Measurements from ENCODE around the gene LRRIQ1. TPM values are rescaled to one million over a fixed set of nuclear protein-coding genes. Genes with fewer than 3 reads are reported as not detected.

Gene LRRIQ1
- total and polyA plus RNA-seq, 2 of the 8 experiments (the other 6 are each of a cell fraction or from before 2014, with no cell fraction given), result 0.24 to 0.76 TPM

- CTCF ChIA-PET (ENCODE audit: partially characterized antibody), result interaction anchor here (0.7 to 0.9 kb wide), 2 partner anchors 9 to 88 kb away, joined by 3 read pairs; no protein-coding TSS in a partner anchor
- H4K5ac ChIP-seq (ENCODE audit: insufficient read length, low read depth, low read length), result no peak overlapping the region
- POLR2A ChIA-PET (ENCODE audit: partially characterized antibody), result interaction anchor here (1.7 kb wide), 1 partner anchor 9 kb away, joined by 3 read pairs; no protein-coding TSS in a partner anchor
- peaks cover 44 to 68% (median 59%) of the 10 kb centered on the region in 4 experiments for H3K27me3 ChIP-seq (replicated peaks in 1 of 4; ENCODE audit: control insufficient read depth in 3 of 4, extremely low read depth in 1 of 4, insufficient read depth in 3 of 4, low read length in 3 of 4)
- peaks cover 2 to 12% (median 7%) of the 10 kb centered on the region in 4 experiments for H3K4me1 ChIP-seq (replicated peaks in 1 of 4; ENCODE audit: control insufficient read depth in 3 of 4, insufficient read depth in 4 of 4, low read length in 3 of 4)
- no peaks in the 10 kb centered on the region for H3K79me2 ChIP-seq (ENCODE audit: control insufficient read depth in 1 of 2, insufficient read depth in 2 of 2, low read length in 2 of 2)
- H3K9me3 ChIP-seq (ENCODE audit: insufficient read depth in 2 of 2, low read depth in 1 of 2, low read length in 1 of 2), result no peaks in the 10 kb centered on the region
- peaks cover 1 to 8% of the 10 kb centered on the region in 2 experiments for H4K20me1 ChIP-seq (replicated peaks in 1 of 2; ENCODE audit: control insufficient read depth in 1 of 2, insufficient read depth in 2 of 2, low read length in 2 of 2)
- peak overlapping the region in 2 of 4 experiments; percentile 46 to 62; a peak in 2 of 8 replicates for H3K4me3 ChIP-seq (ENCODE audit: extremely low read depth in 1 of 4, insufficient read depth in 2 of 4, low read depth in 3 of 4, low read length in 4 of 4)
- 10% methylated on average over 8 of the region's 8 CpGs; no CpG with 5 or more reads in 1 of the 2 experiments for WGBS, 2 experiments (ENCODE audit: extremely low coverage in 1 of 2, insufficient coverage in 1 of 2, insufficient read length in 1 of 2, insufficient replicate concordance in 2 of 2, low coverage in 1 of 2, low lambda C conversion rate in 2 of 2, missing lambda C conversion rate in 1 of 2)
- no peak overlapping the region for H4K91ac ChIP-seq (replicated peaks; ENCODE audit: insufficient read length, low read length)
- H3K14ac ChIP-seq (ENCODE audit: insufficient read length), result no peak overlapping the region
- H3K18ac ChIP-seq (ENCODE audit: extremely low read depth, low read length), result no peak overlapping the region
- H2BK5ac ChIP-seq (ENCODE audit: low read depth, low read length), result no peak overlapping the region
- no peak overlapping the region for H2BK120ac ChIP-seq (replicated peaks; ENCODE audit: low read depth, low read length)
- H3K23ac ChIP-seq (ENCODE audit: insufficient read length), result no peak overlapping the region
- H2AFZ ChIP-seq (ENCODE audit: low read length), result no peak overlapping the region
- no peak overlapping the region for H3K9ac ChIP-seq (replicated peaks in 1 of 4; ENCODE audit: extremely low read depth in 1 of 4, low read depth in 3 of 4, low read length in 3 of 4)
- H2BK12ac ChIP-seq (ENCODE audit: low read depth, low read length), result no peak overlapping the region
- H2BK15ac ChIP-seq (ENCODE audit: low read length), result no peak overlapping the region
- H2BK20ac ChIP-seq (ENCODE audit: low read length), result no peak overlapping the region
- TF ChIP-seq EZH2 (IDR thresholded peaks at IDR 0.05; ENCODE audit: low read depth, low read length, severe bottlenecking), result peak; percentile 22
- TF ChIP-seq, protein P1, sequence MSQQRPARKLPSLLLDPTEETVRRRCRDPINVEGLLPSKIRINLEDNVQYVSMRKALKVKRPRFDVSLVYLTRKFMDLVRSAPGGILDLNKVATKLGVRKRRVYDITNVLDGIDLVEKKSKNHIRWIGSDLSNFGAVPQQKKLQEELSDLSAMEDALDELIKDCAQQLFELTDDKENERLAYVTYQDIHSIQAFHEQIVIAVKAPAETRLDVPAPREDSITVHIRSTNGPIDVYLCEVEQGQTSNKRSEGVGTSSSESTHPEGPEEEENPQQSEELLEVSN (IDR thresholded peaks at IDR 0.05), result no peak
- H3K56ac ChIP-seq (replicated peaks; ENCODE audit: insufficient read length, low read depth, low read length), result no peak overlapping the region
- peak overlapping the region; percentile 94 to 95 for H3K4me2 ChIP-seq (ENCODE audit: insufficient read depth in 1 of 2, low read depth in 2 of 2, low read length in 2 of 2)
- no peak overlapping the region for H4K8ac ChIP-seq (ENCODE audit: extremely low read depth, insufficient read depth, low read length)
- H3K4ac ChIP-seq (replicated peaks; ENCODE audit: insufficient read length, low read depth, low read length), result no peak overlapping the region
- H2AK5ac ChIP-seq (ENCODE audit: low read depth, low read length), result no peak overlapping the region
- no peaks in the 10 kb centered on the region for H3K36me3 ChIP-seq (ENCODE audit: control insufficient read depth in 2 of 4, insufficient read depth in 4 of 4, low read length in 3 of 4)
- peaks cover 15% of the 10 kb centered on the region; the same call in 1 of the 2 replicates for H3K23me2 ChIP-seq (ENCODE audit: low read depth, low read length)
- FAIRE-seq (no peak), DNase-seq (ENCODE audit: low read depth in 1 of 2, low spot score in 2 of 2) (no peak)
- H3K79me1 ChIP-seq (ENCODE audit: low read depth, low read length), result no peaks in the 10 kb centered on the region
- H3K27ac ChIP-seq (ENCODE audit: low read depth, low read length), result no peak overlapping the region
Observed at GRCh38 chr12:85274315-85274651, 238.1 kb downstream of the LRRIQ1 start.

Data from H1 (cell line).